Ectodermal cell (in vitro differentiated cells): ENCODE data around the gene FAM193A.
"Not testable (repeated sequence)": the region's sequence is repeated elsewhere in the genome, so short reads cannot be mapped to it uniquely, and the experiment has no call there.

Source experiments
- H3K27ac ChIP-seq: 2 replicates; pipeline ENCODE4 v1.7.0; 2013; ENCODE audit warnings: mild to moderate bottlenecking, low read depth, low read length; ENCODE audit not compliant: insufficient read depth, poor library complexity, severe bottlenecking
- H3K27me3 ChIP-seq: 2 replicates; pipeline ENCODE4 v1.7.0; 2013; ENCODE audit warnings: mild to moderate bottlenecking, low read length; ENCODE audit not compliant: insufficient read depth, control insufficient read depth, poor library complexity, severe bottlenecking
- H3K36me3 ChIP-seq: one replicate; pipeline ENCODE4 v1.7.0; 2013; ENCODE audit warnings: low read length; ENCODE audit not compliant: control insufficient read depth, insufficient read depth
- H3K4me1 ChIP-seq: one replicate; pipeline ENCODE4 v1.7.0; 2013; ENCODE audit warnings: low read length; ENCODE audit not compliant: control insufficient read depth, insufficient read depth
- H3K4me3 ChIP-seq: 2 replicates; pipeline ENCODE4 v1.7.0; 2013; ENCODE audit warnings: low read depth, low read length, control low read depth; ENCODE audit not compliant: insufficient read depth
- H3K9me3 ChIP-seq: 2 replicates; pipeline ENCODE4 v1.7.0; 2013; ENCODE audit warnings: mild to moderate bottlenecking, low read length, moderate library complexity; ENCODE audit not compliant: control insufficient read depth
- WGBS, 2 experiments: methylation state at CpG; one replicate each; pipeline ENCODE4 v1.1.7; 2013; ENCODE audit warnings: missing lambda C conversion rate in 2 of 2; 5-methylcytosine and 5-hydroxymethylcytosine counted together

Gene FAM193A

GRCh38 chr4:2606960-2607506 lies 70.6 kb downstream of the FAM193A start:
- WGBS, 2 experiments: 90 to 93% methylated on average over 9 of the region's 9 CpGs

GRCh38 chr4:2607822-2608221 lies 71.4 kb downstream of the FAM193A start:
- Histone ChIP-seq H3K27ac (no peak overlapping the region), H3K27me3 (no peaks in the 10 kb centered on the region), H3K36me3 (no peaks in the 10 kb centered on the region), H3K9me3 (no peaks in the 10 kb centered on the region), H3K4me3 (no peak overlapping the region), H3K4me1 (peaks cover 8% of the 10 kb centered on the region)
- 94 to 98% methylated on average over 9 to 10 of the region's 10 CpGs for WGBS, 2 experiments

More at GRCh38 chr4:2606960-2607506, 70.6 kb downstream of the FAM193A start:
- Histone ChIP-seq H3K27me3 (no peaks in the 10 kb centered on the region), H3K36me3 (no peaks in the 10 kb centered on the region), H3K4me1 (peaks cover 8% of the 10 kb centered on the region), H3K4me3 (no peak overlapping the region), H3K9me3 (no peaks in the 10 kb centered on the region), H3K27ac (no peak overlapping the region)

- WGBS, 2 experiments: 91 to 94% methylated on average over 7 of the region's 7 CpGs
- no peaks in the 10 kb centered on the region for H3K27me3 ChIP-seq
- H3K9me3 ChIP-seq: no peaks in the 10 kb centered on the region
- H3K27ac ChIP-seq: no peak overlapping the region
- H3K36me3 ChIP-seq: no peaks in the 10 kb centered on the region
- peaks cover 8% of the 10 kb centered on the region for H3K4me1 ChIP-seq
- H3K4me3 ChIP-seq: no peak overlapping the region
Observed at GRCh38 chr4:2608291-2608690, 71.8 kb downstream of the FAM193A start.

GRCh38 chr4:2615821-2616220 lies 79.4 kb downstream of the FAM193A start:
- Histone ChIP-seq H3K27ac (no peak overlapping the region), H3K4me3 (no peak overlapping the region), H3K9me3 (no peaks in the 10 kb centered on the region), H3K27me3 (no peaks in the 10 kb centered on the region), H3K4me1 (peaks cover 17% of the 10 kb centered on the region), H3K36me3 (no peaks in the 10 kb centered on the region)
- 91 to 95% methylated on average over 11 to 14 of the region's 14 CpGs for WGBS, 2 experiments

DNA sequence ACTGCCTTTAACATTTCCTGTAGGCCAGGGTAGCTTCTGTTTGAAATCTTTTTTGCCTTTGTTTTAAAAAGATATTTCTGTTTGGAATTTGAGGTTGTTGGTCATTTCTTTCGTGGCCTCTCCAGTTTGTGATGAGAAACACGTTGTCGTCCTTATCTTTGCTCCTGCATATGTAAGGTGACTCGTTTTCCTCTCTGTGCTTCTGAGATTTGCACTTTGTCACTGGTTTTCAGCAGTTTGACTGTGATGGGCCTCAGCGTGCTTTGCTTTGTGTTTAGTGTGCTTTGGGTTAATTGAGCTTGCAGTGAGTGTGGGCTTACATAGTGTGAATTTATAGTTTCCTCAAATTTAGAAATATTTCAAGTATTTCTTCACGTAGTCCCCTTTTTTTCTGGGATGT lies 81.5 kb downstream of the FAM193A start:
- no peaks in the 10 kb centered on the region for H3K36me3 ChIP-seq
- no peak overlapping the region for H3K4me3 ChIP-seq
- peak overlapping the region; percentile 50 for H3K27ac ChIP-seq
- WGBS, 2 experiments: 63 to 68% methylated on average over 5 to 6 of the region's 6 CpGs
- no peaks in the 10 kb centered on the region for H3K9me3 ChIP-seq
- H3K27me3 ChIP-seq: no peaks in the 10 kb centered on the region
- peaks cover 29% of the 10 kb centered on the region for H3K4me1 ChIP-seq

DNA sequence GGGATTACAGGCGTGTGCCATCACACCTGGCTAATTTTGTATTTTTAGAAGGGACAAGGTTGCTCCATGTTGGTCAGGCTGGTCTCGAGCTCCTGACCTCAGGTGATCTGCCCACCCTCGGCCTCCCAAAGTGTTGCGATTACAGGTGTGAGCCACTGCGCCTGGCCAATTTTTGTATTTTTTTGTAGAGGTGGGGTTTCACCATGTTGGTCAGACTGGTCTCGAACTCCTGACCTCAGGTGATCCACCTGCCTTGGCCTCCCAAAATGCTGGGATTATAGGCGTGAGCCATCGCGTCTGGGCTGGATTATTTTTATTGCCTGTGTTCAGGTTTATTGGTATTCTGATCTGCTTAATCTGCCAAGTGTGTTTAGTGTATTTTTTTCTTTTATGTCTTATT lies 82.3 kb downstream of the FAM193A start:
- peaks cover 29% of the 10 kb centered on the region for H3K4me1 ChIP-seq
- H3K4me3 ChIP-seq, H3K27me3 ChIP-seq, H3K9me3 ChIP-seq, H3K36me3 ChIP-seq: not testable (repeated sequence)
- H3K27ac ChIP-seq: peak overlapping the region; percentile 23
- 90 to 95% methylated on average over 9 of the region's 9 CpGs for WGBS, 2 experiments

DNA sequence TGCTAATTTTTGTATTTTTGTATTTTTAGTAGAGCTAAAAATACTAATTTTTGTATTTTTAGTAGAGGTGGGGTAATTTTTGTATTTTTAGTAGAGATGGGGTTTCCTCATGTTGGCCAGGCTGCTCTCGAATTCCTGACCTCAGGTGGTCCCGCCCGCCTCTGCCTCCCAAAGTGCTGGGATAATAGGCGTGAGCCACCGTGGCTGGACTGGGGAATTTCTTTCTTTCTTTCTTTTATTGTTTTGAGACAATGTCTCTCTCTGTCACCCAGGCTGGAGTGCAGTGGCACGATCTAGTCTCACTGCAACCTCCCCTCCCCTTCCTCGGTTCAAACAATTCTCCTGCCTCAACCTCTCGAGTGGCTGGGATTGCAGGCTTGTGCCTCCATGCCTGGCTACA lies 83.0 kb downstream of the FAM193A start:
- no peaks in the 10 kb centered on the region for H3K36me3 ChIP-seq
- H3K4me3 ChIP-seq: no peak overlapping the region
- peaks cover 29% of the 10 kb centered on the region for H3K4me1 ChIP-seq
- H3K27ac ChIP-seq: peak overlapping the region; percentile 78
- WGBS, 2 experiments: 8 to 16% methylated on average over 8 of the region's 8 CpGs
- H3K9me3 ChIP-seq: no peaks in the 10 kb centered on the region
- no peaks in the 10 kb centered on the region for H3K27me3 ChIP-seq

DNA sequence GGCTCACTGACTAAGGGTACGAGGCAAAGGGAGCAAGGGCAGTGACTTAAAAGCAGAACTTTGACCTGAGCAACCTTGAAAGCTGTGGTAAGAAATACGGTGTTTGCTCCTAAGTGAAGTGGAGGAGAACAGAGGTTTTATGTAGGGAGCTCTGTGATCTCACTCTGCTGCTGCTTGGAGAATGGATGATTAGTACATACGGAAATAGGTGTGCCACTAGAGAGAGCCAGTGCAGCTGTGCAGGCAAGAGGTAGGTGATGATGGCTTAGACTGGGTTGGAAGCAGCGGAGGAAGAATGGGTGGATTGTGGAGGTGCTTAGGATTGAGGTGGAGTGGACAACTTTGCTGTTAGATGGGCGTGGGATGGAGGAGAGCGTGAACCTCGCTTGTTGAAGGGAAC lies 85.0 kb downstream of the FAM193A start:
- peak overlapping the region; percentile 36 for H3K27ac ChIP-seq
- no peaks in the 10 kb centered on the region for H3K9me3 ChIP-seq
- 91 to 94% methylated on average over 7 of the region's 7 CpGs for WGBS, 2 experiments
- no peak overlapping the region for H3K4me3 ChIP-seq
- H3K27me3 ChIP-seq: no peaks in the 10 kb centered on the region
- peaks cover 9% of the 10 kb centered on the region for H3K36me3 ChIP-seq
- peaks cover 29% of the 10 kb centered on the region for H3K4me1 ChIP-seq

DNA sequence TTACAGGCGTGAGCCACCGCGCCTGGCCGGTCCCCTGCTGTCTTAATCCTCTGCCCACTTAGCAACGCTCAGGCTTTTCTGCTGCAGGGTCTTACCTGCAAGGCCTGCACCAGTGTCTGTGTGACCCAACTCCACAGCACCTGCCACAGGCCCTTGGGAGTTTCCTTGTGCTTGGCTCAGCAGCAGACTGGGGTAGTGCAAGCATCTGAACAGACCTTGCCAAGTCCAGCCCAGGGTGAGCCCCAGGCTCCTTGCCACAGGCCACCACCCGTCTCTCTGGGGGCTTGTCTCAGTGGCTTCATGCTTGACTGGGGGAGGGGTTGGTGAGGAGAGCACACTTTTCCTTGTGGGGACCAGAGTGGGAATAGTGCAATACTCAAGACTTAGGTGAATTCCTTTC lies 87.0 kb downstream of the FAM193A start:
- H3K27me3 ChIP-seq: no peaks in the 10 kb centered on the region
- 90 to 92% methylated on average over 6 of the region's 6 CpGs for WGBS, 2 experiments
- H3K36me3 ChIP-seq: peaks cover 12% of the 10 kb centered on the region
- no peaks in the 10 kb centered on the region for H3K9me3 ChIP-seq
- H3K4me1 ChIP-seq: peaks cover 23% of the 10 kb centered on the region
- H3K4me3 ChIP-seq: no peak overlapping the region
- no peak overlapping the region for H3K27ac ChIP-seq

DNA sequence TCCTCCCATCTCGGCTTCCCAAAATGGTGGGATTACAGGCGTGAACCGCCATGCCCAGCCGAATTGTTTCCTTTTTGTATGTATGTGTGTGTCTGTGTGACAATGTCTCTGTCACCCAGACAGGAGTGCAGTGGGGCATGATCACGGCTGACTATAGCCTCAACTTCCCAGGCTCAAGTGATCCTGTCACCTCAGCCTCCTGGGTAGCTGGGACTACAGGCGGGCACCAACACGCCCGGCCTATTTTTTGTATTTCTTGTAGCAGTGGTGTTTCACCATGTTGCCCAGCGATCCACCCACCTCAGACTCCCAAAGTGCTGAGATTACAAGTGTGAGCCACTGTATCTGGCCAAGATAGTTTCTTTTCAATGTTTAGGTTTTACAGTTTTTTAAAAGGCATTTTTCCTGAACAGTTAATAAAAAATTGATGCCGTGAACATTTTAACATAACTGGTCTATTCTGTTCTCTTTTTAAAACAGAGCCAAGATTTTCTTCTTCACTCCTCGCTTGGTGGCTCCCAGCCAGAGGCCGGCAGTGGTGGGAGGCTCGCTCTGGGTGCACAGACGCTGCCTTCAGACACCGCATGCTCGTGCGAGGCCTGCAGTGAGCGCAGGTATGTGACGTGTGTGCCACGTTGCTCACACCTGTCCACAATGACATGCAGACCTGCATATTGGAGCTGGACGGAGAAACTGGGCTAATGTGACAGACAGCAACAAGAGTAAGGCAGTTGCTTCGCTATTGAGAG lies 88.5 kb downstream of the FAM193A start:
- no peak overlapping the region for H3K27ac ChIP-seq
- WGBS, 2 experiments: 91 to 92% methylated on average over 22 of the region's 22 CpGs
- H3K36me3 ChIP-seq: peaks cover 12% of the 10 kb centered on the region
- no peak overlapping the region for H3K4me3 ChIP-seq
- H3K4me1 ChIP-seq: peaks cover 19% of the 10 kb centered on the region
- no peaks in the 10 kb centered on the region for H3K9me3 ChIP-seq
- no peaks in the 10 kb centered on the region for H3K27me3 ChIP-seq
